H1 (cell line): ENCODE measurements around the gene SYNGR4. TPM values are rescaled to one million over a fixed set of nuclear protein-coding genes. Genes with fewer than 3 reads are reported as not detected.

Experiments used
- ASH2L ChIP-seq: fragments of 200-600, 300-600 bp; sonication (generic); IDR thresholded peaks from one replicate; pipeline ENCODE4 v1.7.1; 2017; ENCODE audit warnings: low read length
- CTBP2 ChIP-seq: IDR thresholded peaks from 2 replicates; pipeline ENCODE4 v1.7.0; 2011; ENCODE audit warnings: borderline replicate concordance, mild to moderate bottlenecking, moderate library complexity, mixed read lengths, low read length; ENCODE audit not compliant: insufficient read depth, insufficient read length
- EZH2 ChIP-seq: fragments of 200-600 bp; sonication (generic); IDR thresholded peaks from 2 replicates; pipeline ENCODE4 v1.7.1; 2012; ENCODE audit warnings: low read depth, mild to moderate bottlenecking, moderate library complexity, low read length, inconsistent platforms; ENCODE audit not compliant: severe bottlenecking
- KDM5A ChIP-seq: fragments of 200-600 bp; IDR thresholded peaks from 2 replicates; pipeline ENCODE4 v1.7.1; 2012; ENCODE audit warnings: mild to moderate bottlenecking, low read length, inconsistent platforms, mixed read lengths
- POLR2AphosphoS5 ChIP-seq: IDR thresholded peaks from 2 replicates; pipeline ENCODE4 v1.6.1; 2011; ENCODE audit warnings: low read depth, low read length
- RAD21 ChIP-seq, 2 experiments: IDR thresholded peaks in 1 of 2; conservative IDR thresholded peaks in 1 of 2; 2 replicates each; pipeline ENCODE4 v1.6.1; 2011; ENCODE audit warnings: low read depth in 2 of 2, low read length in 2 of 2, improper control_type of control experiment in 1 of 2, inconsistent platforms in 1 of 2, mild to moderate bottlenecking in 1 of 2, moderate library complexity in 1 of 2
- SUZ12 ChIP-seq: fragments of 200-600 bp; sonication (generic); IDR thresholded peaks from 2 replicates; pipeline ENCODE4 v1.6.1; 2012; ENCODE audit warnings: mild to moderate bottlenecking, inconsistent platforms, low read length, moderate library complexity, mixed read lengths
- polyA plus RNA-seq, 7 experiments: library from polyadenylated mRNA; depleted of rRNA in 3 of 7; stranded (reverse) in 5 of 7; unstranded in 2 of 7; fragments of >200 nt in 5 of 7; fragments of 200-250 nt in 2 of 7; gene quantifications; 1 replicate in 5 of 7; 2 replicates in 1 of 7; 4 replicates in 1 of 7; pipeline versions ENCODE4 v1.2.1 to v1.2.3, GENCODE V29; 2011 to 2013; ENCODE audit warnings: missing spikeins in 2 of 7, mixed read lengths in 2 of 7
- total RNA-seq: library from RNA; stranded (reverse); fragmentation: NEBNext Ultra II Directional; extraction: Animal tissue kit (Norgen Biotek cat#: 25700); gene quantifications from 2 replicates; pipeline ENCODE4 v1.2.1, GENCODE V29; 2021
- TF ChIP-seq, protein P1 (sequence below): IDR thresholded peaks from 2 replicates; pipeline ENCODE4 v1.6.1; 2011; ENCODE audit warnings: low read depth, mild to moderate bottlenecking, low read length; ENCODE audit not compliant: insufficient read depth

Gene SYNGR4
- total and polyA plus RNA-seq, 2 of the 8 experiments (the other 6 are each of a cell fraction or from before 2014, with no cell fraction given): 0.41 TPM; not detected in 1

DNA sequence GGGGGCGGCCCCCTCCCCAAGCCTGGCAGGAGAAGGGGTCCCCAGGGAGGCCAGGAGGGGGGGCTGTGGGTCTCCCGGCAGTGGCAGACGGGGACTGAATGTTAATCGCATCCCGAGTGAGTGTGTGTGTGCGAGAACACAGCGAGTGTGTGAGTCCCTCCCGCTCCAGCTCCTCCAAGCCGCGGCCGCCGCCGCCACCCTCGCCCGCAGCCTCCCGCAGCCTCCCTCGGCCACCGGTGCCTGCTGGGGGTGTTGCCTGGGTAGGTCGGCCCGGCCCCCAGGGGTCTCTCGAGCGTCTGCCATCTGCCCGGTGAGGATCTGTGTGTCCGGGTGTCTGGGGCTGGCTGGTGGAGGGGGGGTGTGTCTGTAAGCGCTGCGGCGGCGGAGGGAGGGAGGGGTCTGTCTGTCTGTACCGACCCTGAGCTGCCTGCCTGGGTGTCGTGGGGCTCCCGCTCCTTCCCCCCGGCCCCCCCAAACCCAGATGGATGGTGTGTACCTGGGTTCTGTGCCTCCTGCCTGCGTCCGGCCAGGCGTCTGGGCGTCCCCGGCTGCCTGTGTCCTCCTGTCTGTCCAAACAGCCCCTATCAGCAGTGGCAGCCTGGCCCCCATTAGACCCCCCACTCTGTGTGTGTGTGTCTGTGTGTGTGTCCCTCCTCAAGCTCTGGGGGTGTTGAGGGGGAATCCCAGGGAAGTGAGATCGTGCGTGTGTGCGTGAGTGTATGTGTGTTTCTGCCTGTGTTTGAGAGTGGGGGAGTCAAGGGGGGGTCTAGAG, 29.6 kb downstream of the SYNGR4 start, which contains the start of gene GRIN2D (continued):
- TF ChIP-seq POLR2AphosphoS5: no peak
- TF ChIP-seq KDM5A: no peak
- peak; percentile 25 for TF ChIP-seq ASH2L
- TF ChIP-seq SUZ12: peak; percentile 16; the same call in 1 of the 2 replicates
- TF ChIP-seq EZH2: peak; percentile 10
- TF ChIP-seq RAD21 (IDR thresholded peaks at IDR 0.05 in 1 of 2, conservative IDR thresholded peaks at IDR 0.05 in 1 of 2; ENCODE audit: low read depth in 2 of 2, low read length in 2 of 2): peak in 1 of 2 experiments; percentile 7; a peak in 1 of 4 replicates
- TF ChIP-seq CTBP2: peak; percentile 45
- TF ChIP-seq, protein P1, sequence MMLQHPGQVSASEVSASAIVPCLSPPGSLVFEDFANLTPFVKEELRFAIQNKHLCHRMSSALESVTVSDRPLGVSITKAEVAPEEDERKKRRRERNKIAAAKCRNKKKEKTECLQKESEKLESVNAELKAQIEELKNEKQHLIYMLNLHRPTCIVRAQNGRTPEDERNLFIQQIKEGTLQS: no peak
